H9 (cell line): Measurements from ENCODE around the gene ZNF578. TPM values are rescaled to one million over a fixed set of nuclear protein-coding genes. Genes with fewer than 3 reads are reported as not detected.

ENCODE experiments used
- DNase-seq: peaks from one replicate; pipeline ENCODE4 v3.0.0-alpha.2; 2017
- H2AFZ ChIP-seq: one replicate; pipeline ENCODE4 v1.6.1; 2013; ENCODE audit warnings: mild to moderate bottlenecking, low read length, control low read depth, moderate library complexity
- H2AK5ac ChIP-seq: 2 replicates; pipeline ENCODE4 v1.6.1; 2013; ENCODE audit warnings: low read length, control low read depth, mixed read lengths; ENCODE audit not compliant: insufficient read length
- H2BK120ac ChIP-seq: one replicate; pipeline ENCODE4 v1.6.1; 2013; ENCODE audit warnings: low read depth, mild to moderate bottlenecking, low read length, control low read depth, inconsistent platforms; ENCODE audit not compliant: poor library complexity, severe bottlenecking
- H2BK12ac ChIP-seq: 2 replicates; pipeline ENCODE4 v1.6.1; 2013; ENCODE audit warnings: low read length, control low read depth, mixed read lengths, low read depth; ENCODE audit not compliant: insufficient read length
- H2BK15ac ChIP-seq: 2 replicates; pipeline ENCODE4 v1.6.1; 2013; ENCODE audit warnings: low read depth, low read length, control low read depth
- H2BK20ac ChIP-seq: one replicate; pipeline ENCODE4 v1.6.1; 2013; ENCODE audit warnings: low read depth, mild to moderate bottlenecking, low read length, control low read depth, inconsistent platforms; ENCODE audit not compliant: poor library complexity, severe bottlenecking
- H2BK5ac ChIP-seq: 2 replicates; pipeline ENCODE4 v1.6.1; 2013; ENCODE audit warnings: low read length, control low read depth, mixed read lengths; ENCODE audit not compliant: insufficient read length
- H3K14ac ChIP-seq: 2 replicates; pipeline ENCODE4 v1.6.1; 2013; ENCODE audit warnings: low read length, control low read depth; ENCODE audit not compliant: insufficient read depth
- H3K18ac ChIP-seq: 2 replicates; pipeline ENCODE4 v1.6.1; 2013; ENCODE audit warnings: low read depth, mild to moderate bottlenecking, mixed read lengths, low read length, control low read depth; ENCODE audit not compliant: insufficient read length
- H3K23ac ChIP-seq: 2 replicates; pipeline ENCODE4 v1.6.1; 2013; ENCODE audit warnings: low read length, control low read depth, mixed read lengths, low read depth; ENCODE audit not compliant: insufficient read length
- H3K23me2 ChIP-seq: 2 replicates; pipeline ENCODE4 v1.6.1; 2013; ENCODE audit warnings: low read depth, mild to moderate bottlenecking, mixed read lengths, low read length, control low read depth; ENCODE audit not compliant: insufficient read length, poor library complexity, severe bottlenecking
- H3K27ac ChIP-seq: 2 replicates; pipeline ENCODE4 v1.5.1; 2013; ENCODE audit warnings: low read length, control low read depth, mixed read lengths, low read depth; ENCODE audit not compliant: insufficient read length
- H3K27me3 ChIP-seq: 2 replicates; pipeline ENCODE4 v1.6.1; 2013; ENCODE audit warnings: low read length, control low read depth, inconsistent platforms; ENCODE audit not compliant: insufficient read depth
- H3K4ac ChIP-seq: 2 replicates; pipeline ENCODE4 v1.6.1; 2013; ENCODE audit warnings: low read depth, mild to moderate bottlenecking, control low read depth, inconsistent platforms, low read length, moderate library complexity
- H3K4me1 ChIP-seq: 2 replicates; pipeline ENCODE4 v1.6.1; 2013; ENCODE audit warnings: low read length, control low read depth, inconsistent platforms; ENCODE audit not compliant: insufficient read depth
- H3K4me2 ChIP-seq: 2 replicates; pipeline ENCODE4 v1.6.1; 2013; ENCODE audit warnings: low read length, control low read depth, mixed read lengths; ENCODE audit not compliant: insufficient read length, insufficient read depth
- H3K56ac ChIP-seq: 2 replicates; pipeline ENCODE4 v1.6.1; 2013; ENCODE audit warnings: low read depth, mild to moderate bottlenecking, mixed read lengths, low read length, control low read depth; ENCODE audit not compliant: insufficient read length
- H3K79me1 ChIP-seq: 2 replicates; pipeline ENCODE4 v1.6.1; 2013; ENCODE audit warnings: low read depth, mild to moderate bottlenecking, moderate library complexity, low read length, control low read depth, inconsistent platforms; ENCODE audit not compliant: insufficient read depth, poor library complexity, severe bottlenecking
- H3K79me2 ChIP-seq: 2 replicates; pipeline ENCODE4 v1.6.1; 2013; ENCODE audit warnings: low read length, control low read depth, inconsistent platforms; ENCODE audit not compliant: insufficient read depth
- H3K9ac ChIP-seq: 2 replicates; pipeline ENCODE4 v1.6.1; 2013; ENCODE audit warnings: low read length, control low read depth, mixed read lengths; ENCODE audit not compliant: insufficient read length; ENCODE audit errors: extremely low read depth
- H3K9me3 ChIP-seq: one replicate; pipeline ENCODE4 v1.6.1; 2013; ENCODE audit warnings: low read depth, low read length, inconsistent platforms; ENCODE audit not compliant: control insufficient read depth
- H3T11ph ChIP-seq: one replicate; pipeline ENCODE4 v1.6.1; 2013; ENCODE audit warnings: mild to moderate bottlenecking, low read length, control low read depth, inconsistent platforms
- H4K20me1 ChIP-seq: one replicate; pipeline ENCODE4 v1.6.1; 2013; ENCODE audit not compliant: control insufficient read depth, insufficient read length, insufficient read depth
- H4K5ac ChIP-seq: 2 replicates; pipeline ENCODE4 v1.6.1; 2013; ENCODE audit warnings: low read depth, mild to moderate bottlenecking, mixed read lengths, low read length, control low read depth; ENCODE audit not compliant: insufficient read length
- H4K8ac ChIP-seq: replicated peaks from 2 replicates; pipeline ENCODE4 v1.6.1; 2013; ENCODE audit warnings: low read length, control low read depth, mixed read lengths, low read depth; ENCODE audit not compliant: insufficient read length
- H4K91ac ChIP-seq: 2 replicates; pipeline ENCODE4 v1.6.1; 2013; ENCODE audit warnings: low read depth, mild to moderate bottlenecking, moderate library complexity, mixed read lengths, low read length, control low read depth; ENCODE audit not compliant: insufficient read length
- H3K27ac Mint-ChIP-seq, 3 experiments: 2 replicates in 2 of 3; 3 replicates in 1 of 3; pipeline ENCODE4 v1.8.0; 2020 to 2021; ENCODE audit warnings: mixed read lengths in 3 of 3, mild to moderate bottlenecking in 1 of 3, moderate library complexity in 1 of 3
- H3K27me3 Mint-ChIP-seq: 2 replicates; pipeline ENCODE4 v1.8.0; 2021; ENCODE audit warnings: low read depth, mild to moderate bottlenecking, moderate library complexity, mixed read lengths
- H3K36me3 Mint-ChIP-seq, 3 experiments: 2 replicates in 2 of 3; 3 replicates in 1 of 3; pipeline ENCODE4 v1.8.0; 2020 to 2021; ENCODE audit warnings: low read depth in 3 of 3, mixed read lengths in 3 of 3; ENCODE audit not compliant: insufficient read depth in 1 of 3
- H3K4me1 Mint-ChIP-seq, 2 experiments: 2 replicates each; pipeline ENCODE4 v1.8.0; 2020; ENCODE audit warnings: mixed read lengths in 2 of 2
- H3K4me3 Mint-ChIP-seq, 2 experiments: 2 replicates in 1 of 2; 3 replicates in 1 of 2; pipeline ENCODE4 v1.8.0; 2020 to 2021; ENCODE audit warnings: mild to moderate bottlenecking in 2 of 2, mixed read lengths in 2 of 2, moderate library complexity in 1 of 2
- H3K9me3 Mint-ChIP-seq, 2 experiments: 2 replicates in 1 of 2; 3 replicates in 1 of 2; pipeline ENCODE4 v1.8.0; 2020; ENCODE audit warnings: mild to moderate bottlenecking in 2 of 2, mixed read lengths in 2 of 2, moderate library complexity in 1 of 2
- WGBS: extraction: QIAGEN DNeasy Blood & Tissue Kit; methylation state at CpG from one replicate; pipeline ENCODE4 v1.1.7; 2013; ENCODE audit warnings: missing lambda C conversion rate, low lambda C conversion rate, mixed read lengths; ENCODE audit not compliant: insufficient read length; ENCODE audit errors: extremely low coverage; 5-methylcytosine and 5-hydroxymethylcytosine counted together
- total RNA-seq: library from RNA; stranded (reverse); gene quantifications from 2 replicates; pipeline ENCODE4 v1.2.1, GENCODE V29; 2021
- TF ChIP-seq, protein P1 (sequence below): fragments of 200-600 bp; sonication (generic); conservative IDR thresholded peaks from 3 replicates; pipeline ENCODE4 v1.8.0; 2021; ENCODE audit warnings: antibody characterized with exemption, mild to moderate bottlenecking

ZNF578 gene
- total RNA-seq, 1 experiment from 2014 or later = 5.3 TPM

DNA sequence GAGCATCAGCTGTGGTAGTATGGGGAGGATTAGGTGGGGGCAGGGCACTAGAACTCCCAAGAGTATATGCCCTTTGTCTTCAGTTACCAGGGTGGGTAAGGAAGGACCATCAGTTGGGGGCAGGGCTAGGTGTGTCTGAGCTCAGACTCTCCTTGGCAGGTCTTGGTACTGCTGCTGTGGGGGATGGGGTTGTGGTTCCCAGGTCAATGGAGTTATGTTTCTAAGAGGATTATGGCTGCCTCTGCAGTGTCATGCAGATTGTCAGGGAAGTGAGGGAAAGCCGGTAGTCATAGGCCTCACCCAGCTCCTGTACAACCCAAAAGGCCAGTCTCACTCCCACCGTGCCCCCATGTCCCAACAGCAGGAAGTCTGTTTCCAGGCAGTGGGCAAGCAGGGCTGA is 8.8 kb upstream of the ZNF578 start:
- H3K14ac ChIP-seq = no peak overlapping the region
- no peak for DNase-seq
- no peaks in the 10 kb centered on the region for H3K4me1 ChIP-seq
- peaks cover 0 to 2% of the 10 kb centered on the region in 2 experiments; a peak in 1 of 4 replicates for H3K4me1 Mint-ChIP-seq
- H2AK5ac ChIP-seq = no peak overlapping the region
- no peak overlapping the region for H3K4ac ChIP-seq
- H2BK12ac ChIP-seq = no peak overlapping the region
- peaks cover 34% of the 10 kb centered on the region for H3K9me3 ChIP-seq
- H2BK5ac ChIP-seq = no peak overlapping the region
- H3T11ph ChIP-seq = no peak overlapping the region
- H3K4me2 ChIP-seq = no peak overlapping the region
- no peaks in the 10 kb centered on the region for H4K20me1 ChIP-seq
- H3K9ac ChIP-seq = no peak overlapping the region
- no peak overlapping the region for H2BK15ac ChIP-seq
- H2AFZ ChIP-seq = no peak overlapping the region
- H4K8ac ChIP-seq = no peak overlapping the region
- H2BK20ac ChIP-seq = no peak overlapping the region
- no CpG with 5 or more reads among the region's 2 CpGs for WGBS
- H2BK120ac ChIP-seq = no peak overlapping the region
- TF ChIP-seq, protein P1, sequence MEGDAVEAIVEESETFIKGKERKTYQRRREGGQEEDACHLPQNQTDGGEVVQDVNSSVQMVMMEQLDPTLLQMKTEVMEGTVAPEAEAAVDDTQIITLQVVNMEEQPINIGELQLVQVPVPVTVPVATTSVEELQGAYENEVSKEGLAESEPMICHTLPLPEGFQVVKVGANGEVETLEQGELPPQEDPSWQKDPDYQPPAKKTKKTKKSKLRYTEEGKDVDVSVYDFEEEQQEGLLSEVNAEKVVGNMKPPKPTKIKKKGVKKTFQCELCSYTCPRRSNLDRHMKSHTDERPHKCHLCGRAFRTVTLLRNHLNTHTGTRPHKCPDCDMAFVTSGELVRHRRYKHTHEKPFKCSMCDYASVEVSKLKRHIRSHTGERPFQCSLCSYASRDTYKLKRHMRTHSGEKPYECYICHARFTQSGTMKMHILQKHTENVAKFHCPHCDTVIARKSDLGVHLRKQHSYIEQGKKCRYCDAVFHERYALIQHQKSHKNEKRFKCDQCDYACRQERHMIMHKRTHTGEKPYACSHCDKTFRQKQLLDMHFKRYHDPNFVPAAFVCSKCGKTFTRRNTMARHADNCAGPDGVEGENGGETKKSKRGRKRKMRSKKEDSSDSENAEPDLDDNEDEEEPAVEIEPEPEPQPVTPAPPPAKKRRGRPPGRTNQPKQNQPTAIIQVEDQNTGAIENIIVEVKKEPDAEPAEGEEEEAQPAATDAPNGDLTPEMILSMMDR = no peak
- no peak overlapping the region for H3K56ac ChIP-seq
- H3K23me2 ChIP-seq = no peaks in the 10 kb centered on the region
- H3K23ac ChIP-seq = no peak overlapping the region
- no peaks in the 10 kb centered on the region for H3K79me2 ChIP-seq
- no peak overlapping the region for H3K4me3 Mint-ChIP-seq
- peaks cover 9 to 37% (median 11%) of the 10 kb centered on the region in 3 experiments; a peak in 6 of 7 replicates for H3K36me3 Mint-ChIP-seq
- peaks cover 86 to 88% of the 10 kb centered on the region in 2 experiments for H3K9me3 Mint-ChIP-seq
- no peaks in the 10 kb centered on the region for H3K79me1 ChIP-seq
- no peak overlapping the region for H4K5ac ChIP-seq
- no peak overlapping the region for H3K27ac ChIP-seq
- H3K27me3 ChIP-seq = no peaks in the 10 kb centered on the region
- no peak overlapping the region for H4K91ac ChIP-seq
- H3K18ac ChIP-seq = no peak overlapping the region
- H3K27me3 Mint-ChIP-seq = no peaks in the 10 kb centered on the region; the same call in 1 of the 2 replicates
- no peak overlapping the region; a peak in 1 of 7 replicates for H3K27ac Mint-ChIP-seq
